ENCODE data around the gene EPS15.

- TF ChIP-seq TAF1 (IDR thresholded peaks at IDR 0.05; ENCODE audit: low read depth, low read length) (no peak), POLR2A (IDR thresholded peaks at IDR 0.05; ENCODE audit: low read depth, low read length) (no peak), SPI1 (IDR thresholded peaks at IDR 0.05; ENCODE audit: low read depth, low read length) (no peak)
Measured at GRCh38 chr1:51564124-51564523, 45.1 kb upstream of the EPS15 start.

Measured in GM12891 (cell line).